DMS153 (cell line): ENCODE data around the gene RNPS1.

Experiments used
- DNase-seq: peaks from one replicate; lab custom pipeline; 2025; lab: John Stamatoyannopoulos, UW

The RNPS1 gene

GRCh38 chr16:2235695-2236336 is 32.1 kb downstream of the RNPS1 start:
- no peak for DNase-seq

GRCh38 chr16:2235234-2235651 is 32.7 kb downstream of the RNPS1 start:
- no peak for DNase-seq

GRCh38 chr16:2234813-2235170 is 33.1 kb downstream of the RNPS1 start:
- DNase-seq = no peak

- DNase-seq = peak; percentile 73
Measured at GRCh38 chr16:2233872-2234812, 33.8 kb downstream of the RNPS1 start.

GRCh38 chr16:2233046-2233775 is 34.7 kb downstream of the RNPS1 start:
- no peak for DNase-seq

GRCh38 chr16:2232094-2232990 is 35.6 kb downstream of the RNPS1 start:
- DNase-seq = no peak

- peak; percentile 58 for DNase-seq
Measured at GRCh38 chr16:2231016-2231931, 36.7 kb downstream of the RNPS1 start.

- DNase-seq = no peak
Measured at GRCh38 chr16:2230376-2230775, 37.5 kb downstream of the RNPS1 start.

- no peak for DNase-seq
Measured at GRCh38 chr16:2229632-2230250, 38.2 kb downstream of the RNPS1 start.

- no peak for DNase-seq
Measured at GRCh38 chr16:2229091-2229490, 38.8 kb downstream of the RNPS1 start.

- DNase-seq = no peak
Measured at GRCh38 chr16:2228161-2228824, 39.6 kb downstream of the RNPS1 start.

GRCh38 chr16:2226918-2227317 is 41.0 kb downstream of the RNPS1 start:
- DNase-seq = no peak

GRCh38 chr16:2226245-2226793 is 41.6 kb downstream of the RNPS1 start:
- no peak for DNase-seq

GRCh38 chr16:2223942-2224486 is 43.9 kb downstream of the RNPS1 start:
- DNase-seq = peak; percentile 20

- peak; percentile 99 for DNase-seq
Measured at GRCh38 chr16:2223221-2223941, 44.5 kb downstream of the RNPS1 start, which contains the start of gene E4F1. Gene E4F1, plus strand, starts transcription at chr16:2223591. Its CDS starts 23 bp downstream, at chr16:2223614.

GRCh38 chr16:2216330-2216729 is 51.6 kb downstream of the RNPS1 start:
- DNase-seq = no peak

GRCh38 chr16:2214719-2214968 is 53.3 kb downstream of the RNPS1 start, which contains the start of gene PGP:
Gene PGP, minus strand, starts transcription at chr16:2214840. Its CDS starts 63 bp downstream, at chr16:2214777.
- DNase-seq = no peak
